GM12878 (cell line): ENCODE measurements around the gene TTC16. TPM values are rescaled to one million over a fixed set of nuclear protein-coding genes. Genes with fewer than 3 reads are reported as not detected.

Experiments
- ATF7 ChIP-seq: fragments of 450-650 bp; IDR thresholded peaks from 2 replicates; pipeline ENCODE4 v1.6.1; 2016; ENCODE audit warnings: low read depth, mild to moderate bottlenecking
- BRCA1 ChIP-seq: IDR thresholded peaks from 2 replicates; pipeline ENCODE4 v1.6.1; 2011; ENCODE audit warnings: low read depth, low read length, improper control_type of control experiment
- FOXM1 ChIP-seq: IDR thresholded peaks from 2 replicates; pipeline ENCODE4 v1.6.1; 2012; ENCODE audit warnings: low read depth, mild to moderate bottlenecking, inconsistent platforms, low read length, moderate library complexity
- MEF2B ChIP-seq: fragments of 450-650 bp; IDR thresholded peaks from 2 replicates; pipeline ENCODE4 v1.6.1; 2018; ENCODE audit warnings: mild to moderate bottlenecking, moderate library complexity; ENCODE audit not compliant: partially characterized antibody, poor library complexity, severe bottlenecking
- NFYA ChIP-seq: IDR thresholded peaks from 2 replicates; pipeline ENCODE4 v1.6.1; 2011; ENCODE audit warnings: low read depth, mild to moderate bottlenecking, low read length, improper control_type of control experiment, borderline replicate concordance
- PML ChIP-seq: IDR thresholded peaks from 2 replicates; pipeline ENCODE4 v1.6.1; 2012; ENCODE audit warnings: low read length, inconsistent platforms
- RAD21 ChIP-seq: IDR thresholded peaks from 2 replicates; pipeline ENCODE4 v1.6.1; 2011; ENCODE audit warnings: mild to moderate bottlenecking, low read depth, low read length, moderate library complexity; ENCODE audit not compliant: insufficient read depth
- RFX5 ChIP-seq: IDR thresholded peaks from 2 replicates; pipeline ENCODE4 v1.6.1; 2011; ENCODE audit warnings: low read depth, low read length, improper control_type of control experiment
- SIX5 ChIP-seq: IDR thresholded peaks from 2 replicates; pipeline ENCODE4 v1.6.1; 2011; ENCODE audit warnings: mild to moderate bottlenecking, low read depth, low read length, moderate library complexity; ENCODE audit not compliant: severe bottlenecking
- SMARCA5 ChIP-seq: fragments of 450-650 bp; IDR thresholded peaks from 2 replicates; pipeline ENCODE4 v1.6.1; 2017; ENCODE audit warnings: mild to moderate bottlenecking
- SREBF1 ChIP-seq: IDR thresholded peaks from 2 replicates; pipeline ENCODE4 v1.6.1; 2012; ENCODE audit warnings: mild to moderate bottlenecking, low read length
- SUPT20H ChIP-seq: IDR thresholded peaks from 2 replicates; pipeline ENCODE4 v1.6.1; 2011; ENCODE audit warnings: low read depth, mild to moderate bottlenecking, low read length, moderate library complexity, borderline replicate concordance; ENCODE audit not compliant: control insufficient read depth
- SUZ12 ChIP-seq: fragments of 200-600 bp; sonication (generic); IDR thresholded peaks from one replicate; pipeline ENCODE4 v1.6.1; 2018; ENCODE audit warnings: antibody characterized with exemption, mild to moderate bottlenecking; ENCODE audit not compliant: unreplicated experiment
- ZBED1 ChIP-seq: IDR thresholded peaks from 2 replicates; pipeline ENCODE4 v1.6.1; 2016; ENCODE audit warnings: borderline replicate concordance
- ZZZ3 ChIP-seq: IDR thresholded peaks from 2 replicates; pipeline ENCODE4 v1.6.1; 2011; ENCODE audit warnings: low read depth; ENCODE audit not compliant: control insufficient read depth, insufficient read length
- polyA plus RNA-seq, 11 experiments: library from polyadenylated mRNA; depleted of rRNA in 4 of 11; unstranded in 6 of 11; stranded (reverse) in 5 of 11; fragments of >200 nt; fragmentation: Nextera tagmentation in 4 of 11; fragmentation: Illumina TruSeq in 1 of 11; extraction: Ambion mirVana in 4 of 11; extraction: Trizol in 1 of 11; gene quantifications; 1 replicate in 1 of 11; 2 replicates in 10 of 11; pipeline versions ENCODE4 v1.2.1 to v1.2.3, GENCODE V29; 2011 to 2016; ENCODE audit warnings: inconsistent platforms in 2 of 11, missing spikeins in 2 of 11, low read depth in 1 of 11
- total RNA-seq, 4 experiments: library from RNA; depleted of rRNA in 3 of 4; stranded (reverse); fragments of >200 nt in 3 of 4; fragmentation: Illumina TruSeq in 1 of 4; extraction: Trizol in 1 of 4; gene quantifications; 2 replicates each; pipeline versions ENCODE4 v1.2.1 to v1.2.3, GENCODE V29; 2013 to 2021
- TF ChIP-seq, protein P1 (sequence below): fragments of 450-650 bp; IDR thresholded peaks from 2 replicates; pipeline ENCODE4 v1.6.1; 2016; ENCODE audit warnings: mild to moderate bottlenecking
- TF ChIP-seq, protein P2 (sequence below): IDR thresholded peaks from 2 replicates; pipeline ENCODE4 v1.6.1; 2012; ENCODE audit warnings: low read depth, low read length, improper control_type of control experiment
- TF ChIP-seq, protein P3 (sequence below): fragments of 450-650 bp; IDR thresholded peaks from 2 replicates; pipeline ENCODE4 v1.6.1; 2017; ENCODE audit warnings: mild to moderate bottlenecking, moderate library complexity
- TF ChIP-seq, protein P4 (sequence below): fragments of 150-350 bp; IDR thresholded peaks from 2 replicates; pipeline ENCODE4 v1.6.1; 2016; ENCODE audit warnings: low read depth, low read length
- TF ChIP-seq, protein P5 (sequence below): IDR thresholded peaks from 2 replicates; pipeline ENCODE4 v1.6.1; 2011; ENCODE audit warnings: borderline replicate concordance, low read depth, mild to moderate bottlenecking, moderate library complexity, mixed read lengths, low read length; ENCODE audit not compliant: insufficient read depth; ENCODE audit errors: extremely low read length

The TTC16 gene
- total and polyA plus RNA-seq, 10 of the 15 experiments (the other 5 are each of a cell fraction or from before 2014, with no cell fraction given): 0.03 TPM; not detected in 9

DNA sequence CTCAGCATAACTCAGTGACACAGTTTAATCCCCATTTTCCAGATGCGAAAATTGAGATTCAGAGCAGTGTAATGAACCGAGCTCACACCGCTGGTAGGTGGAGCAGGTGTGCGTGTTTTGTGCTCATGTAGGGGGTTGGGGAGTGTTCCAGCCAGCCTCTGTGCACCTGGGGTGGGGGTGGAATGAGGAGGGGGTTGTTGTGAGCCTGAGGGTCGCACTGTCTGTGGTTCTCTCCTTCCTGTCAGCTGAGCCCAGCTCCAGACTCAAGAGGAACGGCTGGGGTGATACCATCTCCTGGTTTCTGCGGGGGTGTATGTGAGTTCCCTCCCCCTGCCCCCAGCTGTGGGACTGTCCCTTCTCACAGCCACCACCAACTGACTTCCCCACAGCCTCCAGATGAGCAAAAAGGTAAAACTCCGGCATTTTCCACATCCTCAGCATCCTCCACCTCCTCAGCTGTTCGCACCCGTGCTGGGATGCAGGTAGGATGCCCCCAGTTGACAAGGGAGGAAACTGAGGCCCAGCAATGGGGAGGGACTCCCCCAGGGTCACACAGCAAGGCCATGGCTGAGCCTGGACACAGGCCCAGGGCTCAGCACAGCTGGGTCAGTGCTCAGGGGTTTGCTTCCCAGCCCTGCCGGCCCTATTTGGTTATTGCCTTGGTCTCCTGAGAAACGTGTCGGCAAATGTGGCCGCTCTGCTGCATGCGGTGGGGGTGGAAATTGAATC lies 60.5 kb downstream of the TTC16 start (continued):
- TF ChIP-seq, protein P1, sequence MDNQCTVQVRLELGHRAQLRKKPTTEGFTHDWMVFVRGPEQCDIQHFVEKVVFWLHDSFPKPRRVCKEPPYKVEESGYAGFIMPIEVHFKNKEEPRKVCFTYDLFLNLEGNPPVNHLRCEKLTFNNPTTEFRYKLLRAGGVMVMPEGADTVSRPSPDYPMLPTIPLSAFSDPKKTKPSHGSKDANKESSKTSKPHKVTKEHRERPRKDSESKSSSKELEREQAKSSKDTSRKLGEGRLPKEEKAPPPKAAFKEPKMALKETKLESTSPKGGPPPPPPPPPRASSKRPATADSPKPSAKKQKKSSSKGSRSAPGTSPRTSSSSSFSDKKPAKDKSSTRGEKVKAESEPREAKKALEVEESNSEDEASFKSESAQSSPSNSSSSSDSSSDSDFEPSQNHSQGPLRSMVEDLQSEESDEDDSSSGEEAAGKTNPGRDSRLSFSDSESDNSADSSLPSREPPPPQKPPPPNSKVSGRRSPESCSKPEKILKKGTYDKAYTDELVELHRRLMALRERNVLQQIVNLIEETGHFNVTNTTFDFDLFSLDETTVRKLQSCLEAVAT: 0 out of 2 replicates have a peak, but pooled peaks have one; percentile 43
- peak; percentile 51 for TF ChIP-seq MEF2B
- no peak for TF ChIP-seq SUZ12
- peak; percentile 92 for TF ChIP-seq SREBF1
- peak; percentile 97 for TF ChIP-seq ATF7
- TF ChIP-seq, protein P2, sequence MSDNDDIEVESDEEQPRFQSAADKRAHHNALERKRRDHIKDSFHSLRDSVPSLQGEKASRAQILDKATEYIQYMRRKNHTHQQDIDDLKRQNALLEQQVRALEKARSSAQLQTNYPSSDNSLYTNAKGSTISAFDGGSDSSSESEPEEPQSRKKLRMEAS: no peak
- TF ChIP-seq RAD21: no peak
- no peak for TF ChIP-seq FOXM1
- TF ChIP-seq, protein P3, sequence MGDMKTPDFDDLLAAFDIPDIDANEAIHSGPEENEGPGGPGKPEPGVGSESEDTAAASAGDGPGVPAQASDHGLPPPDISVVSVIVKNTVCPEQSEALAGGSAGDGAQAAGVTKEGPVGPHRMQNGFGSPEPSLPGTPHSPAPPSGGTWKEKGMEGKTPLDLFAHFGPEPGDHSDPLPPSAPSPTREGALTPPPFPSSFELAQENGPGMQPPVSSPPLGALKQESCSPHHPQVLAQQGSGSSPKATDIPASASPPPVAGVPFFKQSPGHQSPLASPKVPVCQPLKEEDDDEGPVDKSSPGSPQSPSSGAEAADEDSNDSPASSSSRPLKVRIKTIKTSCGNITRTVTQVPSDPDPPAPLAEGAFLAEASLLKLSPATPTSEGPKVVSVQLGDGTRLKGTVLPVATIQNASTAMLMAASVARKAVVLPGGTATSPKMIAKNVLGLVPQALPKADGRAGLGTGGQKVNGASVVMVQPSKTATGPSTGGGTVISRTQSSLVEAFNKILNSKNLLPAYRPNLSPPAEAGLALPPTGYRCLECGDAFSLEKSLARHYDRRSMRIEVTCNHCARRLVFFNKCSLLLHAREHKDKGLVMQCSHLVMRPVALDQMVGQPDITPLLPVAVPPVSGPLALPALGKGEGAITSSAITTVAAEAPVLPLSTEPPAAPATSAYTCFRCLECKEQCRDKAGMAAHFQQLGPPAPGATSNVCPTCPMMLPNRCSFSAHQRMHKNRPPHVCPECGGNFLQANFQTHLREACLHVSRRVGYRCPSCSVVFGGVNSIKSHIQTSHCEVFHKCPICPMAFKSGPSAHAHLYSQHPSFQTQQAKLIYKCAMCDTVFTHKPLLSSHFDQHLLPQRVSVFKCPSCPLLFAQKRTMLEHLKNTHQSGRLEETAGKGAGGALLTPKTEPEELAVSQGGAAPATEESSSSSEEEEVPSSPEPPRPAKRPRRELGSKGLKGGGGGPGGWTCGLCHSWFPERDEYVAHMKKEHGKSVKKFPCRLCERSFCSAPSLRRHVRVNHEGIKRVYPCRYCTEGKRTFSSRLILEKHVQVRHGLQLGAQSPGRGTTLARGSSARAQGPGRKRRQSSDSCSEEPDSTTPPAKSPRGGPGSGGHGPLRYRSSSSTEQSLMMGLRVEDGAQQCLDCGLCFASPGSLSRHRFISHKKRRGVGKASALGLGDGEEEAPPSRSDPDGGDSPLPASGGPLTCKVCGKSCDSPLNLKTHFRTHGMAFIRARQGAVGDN: no peak
- no peak for TF ChIP-seq SMARCA5
- no peak for TF ChIP-seq PML
- TF ChIP-seq, protein P4, sequence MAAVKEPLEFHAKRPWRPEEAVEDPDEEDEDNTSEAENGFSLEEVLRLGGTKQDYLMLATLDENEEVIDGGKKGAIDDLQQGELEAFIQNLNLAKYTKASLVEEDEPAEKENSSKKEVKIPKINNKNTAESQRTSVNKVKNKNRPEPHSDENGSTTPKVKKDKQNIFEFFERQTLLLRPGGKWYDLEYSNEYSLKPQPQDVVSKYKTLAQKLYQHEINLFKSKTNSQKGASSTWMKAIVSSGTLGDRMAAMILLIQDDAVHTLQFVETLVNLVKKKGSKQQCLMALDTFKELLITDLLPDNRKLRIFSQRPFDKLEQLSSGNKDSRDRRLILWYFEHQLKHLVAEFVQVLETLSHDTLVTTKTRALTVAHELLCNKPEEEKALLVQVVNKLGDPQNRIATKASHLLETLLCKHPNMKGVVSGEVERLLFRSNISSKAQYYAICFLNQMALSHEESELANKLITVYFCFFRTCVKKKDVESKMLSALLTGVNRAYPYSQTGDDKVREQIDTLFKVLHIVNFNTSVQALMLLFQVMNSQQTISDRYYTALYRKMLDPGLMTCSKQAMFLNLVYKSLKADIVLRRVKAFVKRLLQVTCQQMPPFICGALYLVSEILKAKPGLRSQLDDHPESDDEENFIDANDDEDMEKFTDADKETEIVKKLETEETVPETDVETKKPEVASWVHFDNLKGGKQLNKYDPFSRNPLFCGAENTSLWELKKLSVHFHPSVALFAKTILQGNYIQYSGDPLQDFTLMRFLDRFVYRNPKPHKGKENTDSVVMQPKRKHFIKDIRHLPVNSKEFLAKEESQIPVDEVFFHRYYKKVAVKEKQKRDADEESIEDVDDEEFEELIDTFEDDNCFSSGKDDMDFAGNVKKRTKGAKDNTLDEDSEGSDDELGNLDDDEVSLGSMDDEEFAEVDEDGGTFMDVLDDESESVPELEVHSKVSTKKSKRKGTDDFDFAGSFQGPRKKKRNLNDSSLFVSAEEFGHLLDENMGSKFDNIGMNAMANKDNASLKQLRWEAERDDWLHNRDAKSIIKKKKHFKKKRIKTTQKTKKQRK: no peak
- TF ChIP-seq BRCA1: no peak
- no peak for TF ChIP-seq SUPT20H
- TF ChIP-seq ZZZ3: no peak
- TF ChIP-seq, protein P5, sequence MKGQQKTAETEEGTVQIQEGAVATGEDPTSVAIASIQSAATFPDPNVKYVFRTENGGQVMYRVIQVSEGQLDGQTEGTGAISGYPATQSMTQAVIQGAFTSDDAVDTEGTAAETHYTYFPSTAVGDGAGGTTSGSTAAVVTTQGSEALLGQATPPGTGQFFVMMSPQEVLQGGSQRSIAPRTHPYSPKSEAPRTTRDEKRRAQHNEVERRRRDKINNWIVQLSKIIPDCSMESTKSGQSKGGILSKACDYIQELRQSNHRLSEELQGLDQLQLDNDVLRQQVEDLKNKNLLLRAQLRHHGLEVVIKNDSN: no peak
- peak; percentile 25 for TF ChIP-seq SIX5
- no peak for TF ChIP-seq RFX5
- TF ChIP-seq ZBED1: no peak
- no peak for TF ChIP-seq NFYA
